Natural killer cell (primary cell): ENCODE results near the gene OR6B1. TPM values are rescaled to one million over a fixed set of nuclear protein-coding genes. Genes with fewer than 3 reads are reported as not detected.

Experiments used
- ATAC-seq, 3 donors: fragments of 150-1000 bp in 2 of 3; fragments of 200-7000 bp in 1 of 3; cut with Tn5 transposase; 1 replicate in 1 of 3; 2 replicates in 2 of 3; pipeline ENCODE4 v1.10.0; 2021; ENCODE audit warnings: mild to moderate bottlenecking in 2 of 3, moderate library complexity in 2 of 3
- DNase-seq, 2 donors: peaks; one replicate each; pipeline versions ENCODE4 v3.0.0 to v3.0.0-alpha.2; 2013 to 2021; ENCODE audit warnings: mixed read lengths in 1 of 2
- H3K27ac ChIP-seq: one replicate; pipeline ENCODE4 v1.5.1; 2013; ENCODE audit warnings: mild to moderate bottlenecking, low read length
- H3K27me3 ChIP-seq: one replicate; pipeline ENCODE4 v1.6.1; 2013; ENCODE audit warnings: low read length; ENCODE audit not compliant: control insufficient read depth, insufficient read depth
- H3K36me3 ChIP-seq: one replicate; pipeline ENCODE4 v1.6.1; 2013; ENCODE audit warnings: low read length; ENCODE audit not compliant: control insufficient read depth, insufficient read depth
- H3K4me1 ChIP-seq: one replicate; pipeline ENCODE4 v1.6.1; 2013; ENCODE audit warnings: low read length; ENCODE audit not compliant: control insufficient read depth, insufficient read depth
- H3K4me3 ChIP-seq: one replicate; pipeline ENCODE4 v1.5.1; 2013; ENCODE audit warnings: low read length
- H3K9me3 ChIP-seq: one replicate; pipeline ENCODE4 v1.6.1; 2013; ENCODE audit warnings: low read length; ENCODE audit not compliant: control insufficient read depth, insufficient read depth
- H3K27ac Mint-ChIP-seq, 2 donors: one replicate each; pipeline ENCODE4 v1.8.0; 2022; ENCODE audit warnings: mild to moderate bottlenecking in 2 of 2, mixed read lengths in 2 of 2, moderate library complexity in 1 of 2
- H3K27me3 Mint-ChIP-seq, 2 donors: one replicate each; pipeline ENCODE4 v1.8.0; 2022; ENCODE audit warnings: low read depth in 2 of 2, mixed read lengths in 2 of 2
- H3K36me3 Mint-ChIP-seq: one replicate; pipeline ENCODE4 v1.8.0; 2022; ENCODE audit warnings: mixed read lengths
- H3K4me1 Mint-ChIP-seq, 2 donors: one replicate each; pipeline ENCODE4 v1.8.0; 2022; ENCODE audit warnings: mixed read lengths in 2 of 2
- H3K4me3 Mint-ChIP-seq: one replicate; pipeline ENCODE4 v1.8.0; 2022; ENCODE audit warnings: mild to moderate bottlenecking, moderate library complexity, mixed read lengths
- H3K9me3 Mint-ChIP-seq, 2 donors: one replicate each; pipeline ENCODE4 v1.8.0; 2022; ENCODE audit warnings: mixed read lengths in 2 of 2
- CTCF ChIP-seq: fragments of 200-600 bp; IDR thresholded peaks from one replicate; pipeline ENCODE4 v1.8.0; 2022; ENCODE audit warnings: antibody characterized with exemption
- WGBS: methylation state at CpG from one replicate; pipeline ENCODE4 v1.1.7; 2013; ENCODE audit warnings: missing lambda C conversion rate; ENCODE audit not compliant: insufficient coverage; 5-methylcytosine and 5-hydroxymethylcytosine counted together
- intact Hi-C: fragments of 100-400 bp; cut with micrococcal nuclease; formaldehyde crosslinking; loops from one replicate; pipeline ENCODE4 v1.14.2; 2022
- total RNA-seq, 4 donors: library from RNA; stranded (reverse); fragments of 120-200 nt in 1 of 4; gene quantifications; one replicate each; pipeline versions ENCODE4 v1.2.3 to v1.2.4, GENCODE V29; 2013 to 2022

Gene OR6B1
- total RNA-seq, 3 donors from 2014 or later (not counting 1 experiment from before 2014, with no cell fraction given), result not detected

DNA sequence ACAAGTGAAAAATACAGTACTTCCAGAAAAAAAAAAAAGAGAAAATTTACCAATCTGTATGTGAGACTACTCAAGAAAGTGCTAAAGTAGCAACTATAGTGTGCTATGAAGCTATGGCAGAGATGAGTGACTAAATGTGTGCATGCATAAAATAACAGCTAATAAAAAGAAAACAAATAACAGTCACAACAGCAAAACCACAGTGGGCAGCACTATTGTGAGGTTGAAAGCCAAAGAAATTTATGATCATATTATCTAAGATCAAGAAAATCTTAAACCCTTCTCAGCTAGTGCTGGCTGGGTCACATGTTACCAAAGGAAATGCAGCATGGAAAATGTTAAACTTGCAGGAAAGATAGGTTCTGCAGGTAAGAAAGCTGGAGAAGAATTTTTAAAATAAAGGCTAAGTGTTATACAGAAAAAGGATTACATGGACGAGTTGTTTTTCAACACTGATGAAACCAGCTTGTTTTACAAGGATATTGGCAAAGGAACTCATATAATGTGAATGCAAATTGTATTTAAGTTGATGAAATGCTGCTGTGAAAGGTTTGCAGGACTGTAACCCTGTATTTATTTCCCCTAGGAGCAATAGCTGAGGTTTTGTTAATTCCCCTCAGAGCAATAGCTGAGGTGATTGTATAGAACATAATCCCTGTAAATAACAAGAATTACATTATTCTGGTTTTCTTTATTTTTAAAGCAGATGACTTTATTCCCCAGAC is 33.0 kb downstream of the OR6B1 start:
- H3K27ac ChIP-seq, result no peak overlapping the region
- H3K9me3 ChIP-seq, result no peaks in the 10 kb centered on the region
- no peaks in the 10 kb centered on the region for H3K4me1 ChIP-seq
- Mint-ChIP-seq H3K4me3 (no peak overlapping the region), H3K27me3 (peaks cover 9 to 10% of the 10 kb centered on the region in 2 donors), H3K9me3 (peaks cover 0 to 2% of the 10 kb centered on the region in 2 donors), H3K36me3 (no peaks in the 10 kb centered on the region), H3K27ac (no peak overlapping the region), H3K4me1 (no peaks in the 10 kb centered on the region)
- no peaks in the 10 kb centered on the region for H3K36me3 ChIP-seq
- ATAC-seq, result no peak
- intact Hi-C loops, result no loop called here
- 54% methylated on average over 1 of the region's 1 CpG for WGBS
- no peak for TF ChIP-seq CTCF
- DNase-seq, result no peak
- H3K27me3 ChIP-seq, result no peaks in the 10 kb centered on the region
- H3K4me3 ChIP-seq, result no peak overlapping the region

- no peak overlapping the region for H3K27ac Mint-ChIP-seq
- no peaks in the 10 kb centered on the region for H3K4me1 Mint-ChIP-seq
- Histone ChIP-seq H3K27me3 (no peaks in the 10 kb centered on the region), H3K4me3 (no peak overlapping the region), H3K9me3 (no peaks in the 10 kb centered on the region), H3K27ac (no peak overlapping the region), H3K4me1 (no peaks in the 10 kb centered on the region), H3K36me3 (no peaks in the 10 kb centered on the region)
- DNase-seq (no peak), ATAC-seq (no peak)
- H3K36me3 Mint-ChIP-seq, result no peaks in the 10 kb centered on the region
- peaks cover 0 to 2% of the 10 kb centered on the region in 2 donors for H3K9me3 Mint-ChIP-seq
- intact Hi-C loops, result no loop called here
- TF ChIP-seq CTCF, result no peak
- H3K4me3 Mint-ChIP-seq, result no peak overlapping the region
- peaks cover 9 to 10% of the 10 kb centered on the region in 2 donors for H3K27me3 Mint-ChIP-seq
Observed at GRCh38 chr7:144035385-144035784, 35.3 kb downstream of the OR6B1 start.

GRCh38 chr7:144036302-144036885 is 36.3 kb downstream of the OR6B1 start:
- Histone ChIP-seq H3K27me3 (no peaks in the 10 kb centered on the region), H3K27ac (no peak overlapping the region), H3K9me3 (no peaks in the 10 kb centered on the region), H3K4me3 (no peak overlapping the region), H3K36me3 (no peaks in the 10 kb centered on the region), H3K4me1 (no peaks in the 10 kb centered on the region)
- ATAC-seq (no peak), DNase-seq (no peak)
- no peaks in the 10 kb centered on the region for H3K36me3 Mint-ChIP-seq
- H3K4me1 Mint-ChIP-seq, result no peaks in the 10 kb centered on the region
- no peak for TF ChIP-seq CTCF
- intact Hi-C loops, result no loop called here
- peaks cover 9 to 10% of the 10 kb centered on the region in 2 donors for H3K27me3 Mint-ChIP-seq
- no peak overlapping the region for H3K4me3 Mint-ChIP-seq
- peaks cover 0 to 2% of the 10 kb centered on the region in 2 donors for H3K9me3 Mint-ChIP-seq
- WGBS, result 47% methylated on average over 1 of the region's 1 CpG
- H3K27ac Mint-ChIP-seq, result no peak overlapping the region
